ENCODE measurements around the gene RTL10. TPM values are rescaled to one million over a fixed set of nuclear protein-coding genes. Genes with fewer than 3 reads are reported as not detected.
"Not testable (repeated sequence)": the region's sequence is repeated elsewhere in the genome, so short reads cannot be mapped to it uniquely, and the experiment has no call there.

Gene RTL10
- total RNA-seq, 2 donors from 2014 or later, result 20.6 to 22.2 TPM

DNA sequence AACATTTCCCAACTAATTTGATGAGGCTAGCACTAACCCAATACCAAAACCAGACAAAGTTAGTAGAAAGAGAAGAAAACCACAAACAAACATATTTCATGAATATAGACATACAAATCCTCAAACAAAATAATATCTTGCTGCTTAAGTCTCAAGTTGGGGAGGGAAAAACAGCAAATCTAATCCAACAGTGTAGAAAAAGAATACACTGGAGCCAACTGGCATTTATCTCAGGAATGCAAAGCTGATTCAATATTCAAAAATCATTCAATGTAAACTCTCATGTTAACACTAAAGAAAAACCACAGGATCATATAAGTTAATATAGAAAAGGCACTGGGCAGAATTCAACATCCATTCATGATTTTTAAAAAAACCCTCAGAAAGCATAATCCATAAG, 18.2 kb downstream of the RTL10 start:
- Mint-ChIP-seq H3K9me3 (no peaks in the 10 kb centered on the region), H3K36me3 (ENCODE audit: low read depth) (no peaks in the 10 kb centered on the region), H3K27ac (no peak overlapping the region), H3K4me1 (no peaks in the 10 kb centered on the region), H3K27me3 (ENCODE audit: insufficient read depth) (no peaks in the 10 kb centered on the region), H3K4me3 (no peak overlapping the region)
- Histone ChIP-seq H3K36me3 (ENCODE audit: control insufficient read depth, insufficient read depth, low read length) (no peaks in the 10 kb centered on the region), H3K27me3 (ENCODE audit: control insufficient read depth, insufficient read depth, low read length, poor library complexity, severe bottlenecking) (no peaks in the 10 kb centered on the region), H3K27ac (ENCODE audit: low read depth, low read length) (no peak overlapping the region), H3K4me1 (ENCODE audit: control insufficient read depth, insufficient read depth, low read length) (no peaks in the 10 kb centered on the region), H3K4me3 (ENCODE audit: low read length) (no peak overlapping the region), H3K9ac (ENCODE audit: extremely low read depth, low read length, poor library complexity, severe bottlenecking) (no peak overlapping the region), H3K9me3 (ENCODE audit: control insufficient read depth, low read length) (no peaks in the 10 kb centered on the region)
- TF ChIP-seq, protein P1, sequence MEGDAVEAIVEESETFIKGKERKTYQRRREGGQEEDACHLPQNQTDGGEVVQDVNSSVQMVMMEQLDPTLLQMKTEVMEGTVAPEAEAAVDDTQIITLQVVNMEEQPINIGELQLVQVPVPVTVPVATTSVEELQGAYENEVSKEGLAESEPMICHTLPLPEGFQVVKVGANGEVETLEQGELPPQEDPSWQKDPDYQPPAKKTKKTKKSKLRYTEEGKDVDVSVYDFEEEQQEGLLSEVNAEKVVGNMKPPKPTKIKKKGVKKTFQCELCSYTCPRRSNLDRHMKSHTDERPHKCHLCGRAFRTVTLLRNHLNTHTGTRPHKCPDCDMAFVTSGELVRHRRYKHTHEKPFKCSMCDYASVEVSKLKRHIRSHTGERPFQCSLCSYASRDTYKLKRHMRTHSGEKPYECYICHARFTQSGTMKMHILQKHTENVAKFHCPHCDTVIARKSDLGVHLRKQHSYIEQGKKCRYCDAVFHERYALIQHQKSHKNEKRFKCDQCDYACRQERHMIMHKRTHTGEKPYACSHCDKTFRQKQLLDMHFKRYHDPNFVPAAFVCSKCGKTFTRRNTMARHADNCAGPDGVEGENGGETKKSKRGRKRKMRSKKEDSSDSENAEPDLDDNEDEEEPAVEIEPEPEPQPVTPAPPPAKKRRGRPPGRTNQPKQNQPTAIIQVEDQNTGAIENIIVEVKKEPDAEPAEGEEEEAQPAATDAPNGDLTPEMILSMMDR (conservative IDR thresholded peaks at IDR 0.05), result no peak
- no peak for DNase-seq

DNA sequence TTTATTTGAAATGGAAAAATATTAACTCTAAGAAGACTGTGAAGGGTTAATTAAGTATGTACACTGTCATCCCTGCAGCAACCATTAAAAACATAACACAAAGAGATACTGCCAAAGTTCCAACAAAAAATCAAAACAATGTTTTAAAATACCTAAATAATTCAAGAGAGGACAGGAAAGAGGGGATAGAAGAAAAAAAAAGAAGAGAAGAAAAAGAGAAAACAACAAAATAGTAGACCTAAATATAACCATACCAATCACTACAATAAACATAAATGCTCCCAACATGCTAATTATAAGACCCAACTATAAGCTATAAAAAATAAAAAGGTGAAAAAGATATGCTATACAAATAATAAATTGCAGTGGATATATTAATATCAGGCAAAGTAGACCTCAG, 20.1 kb downstream of the RTL10 start:
- H3K36me3 ChIP-seq (ENCODE audit: control insufficient read depth, insufficient read depth, low read length), result no peaks in the 10 kb centered on the region
- DNase-seq, result no peak
- H3K4me1 Mint-ChIP-seq, result no peaks in the 10 kb centered on the region
- no peaks in the 10 kb centered on the region for H3K4me1 ChIP-seq (ENCODE audit: control insufficient read depth, insufficient read depth, low read length)
- TF ChIP-seq, protein P1 (conservative IDR thresholded peaks at IDR 0.05), result no peak
- H3K27me3 Mint-ChIP-seq (ENCODE audit: insufficient read depth), result no peaks in the 10 kb centered on the region
- H3K27me3 ChIP-seq (ENCODE audit: control insufficient read depth, insufficient read depth, low read length, poor library complexity, severe bottlenecking), result no peaks in the 10 kb centered on the region
- no peak overlapping the region for H3K27ac ChIP-seq (ENCODE audit: low read depth, low read length)
- no peaks in the 10 kb centered on the region for H3K36me3 Mint-ChIP-seq (ENCODE audit: low read depth)
- no peaks in the 10 kb centered on the region for H3K9me3 ChIP-seq (ENCODE audit: control insufficient read depth, low read length)
- H3K9me3 Mint-ChIP-seq, result no peaks in the 10 kb centered on the region
- no peak overlapping the region for H3K27ac Mint-ChIP-seq
- H3K9ac ChIP-seq (ENCODE audit: extremely low read depth, low read length, poor library complexity, severe bottlenecking), result no peak overlapping the region
- no peak overlapping the region for H3K4me3 Mint-ChIP-seq
- no peak overlapping the region for H3K4me3 ChIP-seq (ENCODE audit: low read length)

DNA sequence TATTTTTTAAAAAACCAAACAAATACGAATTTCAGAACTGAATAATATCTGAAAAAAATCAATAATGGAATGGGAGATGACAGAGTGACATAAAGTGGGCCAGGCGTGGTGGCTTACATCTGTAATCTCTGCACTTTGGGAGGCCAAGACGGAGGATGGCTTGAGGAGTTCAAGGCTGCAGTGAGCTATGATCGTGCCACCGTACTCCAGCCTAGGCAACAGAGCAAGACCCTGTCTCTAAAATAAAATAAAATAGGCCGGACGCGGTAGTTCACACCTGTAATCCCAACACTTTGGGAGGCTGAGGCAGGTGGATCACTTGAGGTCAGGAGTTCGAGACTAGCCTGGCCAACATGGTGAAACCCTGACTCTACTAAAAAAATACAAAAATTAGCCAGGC, 21.3 kb downstream of the RTL10 start:
- not testable (repeated sequence) for H3K4me1 Mint-ChIP-seq; H3K4me3 Mint-ChIP-seq; H3K27me3 ChIP-seq (ENCODE audit: control insufficient read depth, insufficient read depth, low read length, poor library complexity, severe bottlenecking); H3K27me3 Mint-ChIP-seq (ENCODE audit: insufficient read depth); H3K27ac Mint-ChIP-seq; H3K36me3 ChIP-seq (ENCODE audit: control insufficient read depth, insufficient read depth, low read length); H3K9me3 Mint-ChIP-seq; H3K36me3 Mint-ChIP-seq (ENCODE audit: low read depth); H3K27ac ChIP-seq (ENCODE audit: low read depth, low read length); H3K4me3 ChIP-seq (ENCODE audit: low read length); H3K9me3 ChIP-seq (ENCODE audit: control insufficient read depth, low read length); H3K9ac ChIP-seq (ENCODE audit: extremely low read depth, low read length, poor library complexity, severe bottlenecking); H3K4me1 ChIP-seq (ENCODE audit: control insufficient read depth, insufficient read depth, low read length)
- peak; percentile 20 for DNase-seq
- 84 to 100% methylated on average over 5 to 9 of the region's 9 CpGs for WGBS, 2 experiments (ENCODE audit: insufficient coverage in 1 of 2, insufficient read length in 1 of 2)

DNA sequence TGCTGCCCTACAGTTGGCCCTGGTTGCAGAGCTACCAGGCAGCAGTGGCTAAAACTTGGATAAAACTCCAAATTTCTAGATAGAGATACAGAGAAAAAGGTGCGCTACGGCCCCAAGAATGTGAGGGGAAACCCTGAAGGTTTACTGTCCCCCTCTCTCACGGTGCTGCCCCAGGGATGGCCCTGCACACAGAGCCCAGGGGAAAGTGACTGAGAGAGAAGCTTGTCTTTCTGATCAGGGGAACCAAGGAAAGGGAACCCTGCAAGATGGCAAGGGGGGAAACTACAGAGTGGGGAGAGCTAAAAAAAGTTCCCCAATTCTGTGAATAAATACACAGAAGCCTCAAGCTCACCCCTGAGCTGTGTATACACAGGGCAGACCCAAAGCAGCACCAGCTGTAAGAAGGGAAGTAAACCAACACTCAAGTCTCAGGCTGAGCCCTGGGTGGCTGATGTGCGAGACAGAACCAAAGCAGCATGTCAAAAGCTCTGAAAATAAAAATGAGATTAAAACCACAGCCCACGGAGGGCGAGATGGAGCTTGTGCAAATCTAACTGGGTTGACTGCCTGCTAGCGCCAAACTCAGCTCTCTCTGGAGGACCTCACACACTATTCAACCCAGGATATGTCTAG, 22.1 kb downstream of the RTL10 start:
- no peak overlapping the region for H3K9ac ChIP-seq (ENCODE audit: extremely low read depth, low read length, poor library complexity, severe bottlenecking)
- H3K27ac ChIP-seq (ENCODE audit: low read depth, low read length), result no peak overlapping the region
- no peaks in the 10 kb centered on the region for H3K36me3 Mint-ChIP-seq (ENCODE audit: low read depth)
- no peaks in the 10 kb centered on the region for H3K4me1 Mint-ChIP-seq
- peak; percentile 36 for DNase-seq
- no peaks in the 10 kb centered on the region for H3K9me3 ChIP-seq (ENCODE audit: control insufficient read depth, low read length)
- no peaks in the 10 kb centered on the region for H3K27me3 Mint-ChIP-seq (ENCODE audit: insufficient read depth)
- H3K9me3 Mint-ChIP-seq, result no peaks in the 10 kb centered on the region
- H3K27ac Mint-ChIP-seq, result no peak overlapping the region
- H3K4me3 Mint-ChIP-seq, result no peak overlapping the region
- 91 to 100% methylated on average over 2 to 7 of the region's 7 CpGs for WGBS, 2 experiments (ENCODE audit: insufficient coverage in 1 of 2, insufficient read length in 1 of 2)
- no peak overlapping the region for H3K4me3 ChIP-seq (ENCODE audit: low read length)
- TF ChIP-seq, protein P1 (conservative IDR thresholded peaks at IDR 0.05), result no peak
- H3K27me3 ChIP-seq (ENCODE audit: control insufficient read depth, insufficient read depth, low read length, poor library complexity, severe bottlenecking), result no peaks in the 10 kb centered on the region
- no peaks in the 10 kb centered on the region for H3K36me3 ChIP-seq (ENCODE audit: control insufficient read depth, insufficient read depth, low read length)
- H3K4me1 ChIP-seq (ENCODE audit: control insufficient read depth, insufficient read depth, low read length), result no peaks in the 10 kb centered on the region

DNA sequence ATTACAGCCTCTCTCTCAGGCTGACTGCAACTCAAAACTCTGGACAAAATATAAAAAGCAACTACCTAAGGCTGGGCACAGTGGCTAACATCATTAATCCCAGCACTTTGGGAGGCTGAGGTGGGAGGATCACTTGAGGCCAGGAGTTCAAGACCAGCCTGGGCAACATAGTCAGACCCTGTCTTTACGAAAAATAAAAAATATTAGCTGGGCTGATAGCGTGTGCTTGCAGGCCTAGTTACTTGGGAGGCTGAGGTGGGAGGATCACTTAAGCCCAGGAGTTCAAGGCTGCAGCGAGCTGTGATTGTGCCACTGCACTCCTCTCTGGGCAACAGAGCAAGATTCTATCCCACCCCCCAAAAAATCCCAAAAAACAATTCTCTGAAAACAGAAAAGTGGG, 22.7 kb downstream of the RTL10 start:
- not testable (repeated sequence) for H3K9ac ChIP-seq (ENCODE audit: extremely low read depth, low read length, poor library complexity, severe bottlenecking); H3K9me3 ChIP-seq (ENCODE audit: control insufficient read depth, low read length); H3K4me1 ChIP-seq (ENCODE audit: control insufficient read depth, insufficient read depth, low read length); H3K27ac Mint-ChIP-seq; H3K36me3 Mint-ChIP-seq (ENCODE audit: low read depth); H3K9me3 Mint-ChIP-seq; H3K4me1 Mint-ChIP-seq; H3K4me3 Mint-ChIP-seq; H3K36me3 ChIP-seq (ENCODE audit: control insufficient read depth, insufficient read depth, low read length); H3K27me3 Mint-ChIP-seq (ENCODE audit: insufficient read depth); H3K27me3 ChIP-seq (ENCODE audit: control insufficient read depth, insufficient read depth, low read length, poor library complexity, severe bottlenecking); H3K27ac ChIP-seq (ENCODE audit: low read depth, low read length); H3K4me3 ChIP-seq (ENCODE audit: low read length)
- DNase-seq, result peak; percentile 1
- 67% methylated on average over 3 of the region's 3 CpGs; no CpG with 5 or more reads in 1 of the 2 experiments for WGBS, 2 experiments (ENCODE audit: insufficient coverage in 1 of 2, insufficient read length in 1 of 2)
